HEK293 (cell line): Measurements from ENCODE around the gene CSN2.

ENCODE experiments used
- CTCF ChIA-PET: fragments of 350-600 bp; formaldehyde crosslinking; extraction: SDS; loops from one replicate; lab custom pipeline; 2021; ENCODE audit warnings: antibody characterized with exemption; lab: Yijun Ruan, JAX
- POLR2A ChIA-PET: fragments of 300-600 bp; formaldehyde crosslinking; extraction: SDS; loops from one replicate; lab custom pipeline; 2020; ENCODE audit warnings: antibody characterized with exemption, inconsistent platforms; lab: Yijun Ruan, JAX
- H3K27ac ChIP-seq: fragments of 200-500 bp; sonication (Bioruptor generic); 2 replicates; pipeline ENCODE4 v1.5.1; 2014; ENCODE audit warnings: low read depth, low read length, control low read depth, inconsistent platforms; ENCODE audit errors: extremely low read depth
- H3K36me3 ChIP-seq, 2 experiments: fragments of 200-500 bp in 1 of 2; sonication (Bioruptor generic) in 1 of 2; 1 replicate in 1 of 2; 2 replicates in 1 of 2; pipeline ENCODE4 v1.5.1; 2014 to 2017; ENCODE audit warnings: inconsistent platforms in 2 of 2, low read length in 2 of 2; ENCODE audit not compliant: control insufficient read depth in 2 of 2, insufficient read depth in 1 of 2
- H3K4me1 ChIP-seq: fragments of 200-500 bp; sonication (Bioruptor generic); 2 replicates; pipeline ENCODE4 v1.5.1; 2014; ENCODE audit warnings: mild to moderate bottlenecking, low read length, inconsistent platforms; ENCODE audit not compliant: control insufficient read depth, insufficient read depth
- H3K4me3 ChIP-seq: 2 replicates; pipeline ENCODE4 v1.5.1; 2011; ENCODE audit warnings: low read depth, mild to moderate bottlenecking, control low read depth, low read length, moderate library complexity
- H3K9me3 ChIP-seq: fragments of 200-500 bp; sonication (Bioruptor generic); 2 replicates; pipeline ENCODE4 v1.5.1; 2014; ENCODE audit warnings: low read depth, low read length, inconsistent platforms; ENCODE audit not compliant: control insufficient read depth, insufficient read depth
- IKZF3 ChIP-seq: fragments of 450-650 bp; IDR thresholded peaks from 2 replicates; pipeline ENCODE4 v1.5.0; 2018; ENCODE audit warnings: missing biosample characterization, mild to moderate bottlenecking, missing genetic modification characterization, moderate library complexity
- KLF9 ChIP-seq: fragments of 450-650 bp; formaldehyde crosslinking; IDR thresholded peaks from 2 replicates; pipeline ENCODE4 v1.5.1; 2016; ENCODE audit warnings: missing biosample characterization, missing genetic modification characterization, low read depth
- MZF1 ChIP-seq: fragments of 450-650 bp; formaldehyde crosslinking; IDR thresholded peaks from 2 replicates; pipeline ENCODE4 v1.5.1; 2017; ENCODE audit warnings: missing biosample characterization, missing genetic modification characterization, borderline replicate concordance
- ZBTB48 ChIP-seq: fragments of 450-650 bp; formaldehyde crosslinking; IDR thresholded peaks from 2 replicates; pipeline ENCODE4 v1.5.1; 2016; ENCODE audit warnings: missing biosample characterization, missing genetic modification characterization
- ZNF157 ChIP-seq: fragments of 450-650 bp; formaldehyde crosslinking; IDR thresholded peaks from 2 replicates; pipeline ENCODE4 v1.5.1; 2016; ENCODE audit warnings: missing biosample characterization, missing genetic modification characterization
- ZNF169 ChIP-seq: fragments of 450-650 bp; formaldehyde crosslinking; IDR thresholded peaks from 2 replicates; pipeline ENCODE4 v1.5.1; 2016; ENCODE audit warnings: missing biosample characterization, missing genetic modification characterization
- ZNF184 ChIP-seq: fragments of 450-650 bp; IDR thresholded peaks from 2 replicates; pipeline ENCODE4 v1.5.1; 2018; ENCODE audit warnings: missing biosample characterization, mild to moderate bottlenecking, missing genetic modification characterization
- ZNF37A ChIP-seq: fragments of 450-650 bp; IDR thresholded peaks from 2 replicates; pipeline ENCODE4 v1.5.1; 2018; ENCODE audit warnings: missing biosample characterization, missing genetic modification characterization
- ZNF501 ChIP-seq: fragments of 450-650 bp; formaldehyde crosslinking; IDR thresholded peaks from 2 replicates; pipeline ENCODE4 v1.5.1; 2016; ENCODE audit warnings: missing biosample characterization, missing genetic modification characterization
- ZNF530 ChIP-seq: fragments of 450-650 bp; formaldehyde crosslinking; IDR thresholded peaks from 2 replicates; pipeline ENCODE4 v1.5.1; 2016; ENCODE audit warnings: low read depth, missing biosample characterization, missing genetic modification characterization
- ZNF585B ChIP-seq: fragments of 450-650 bp; formaldehyde crosslinking; IDR thresholded peaks from 2 replicates; pipeline ENCODE4 v1.5.1; 2016; ENCODE audit warnings: missing biosample characterization, missing genetic modification characterization
- ZNF610 ChIP-seq: fragments of 450-650 bp; formaldehyde crosslinking; IDR thresholded peaks from 2 replicates; pipeline ENCODE4 v1.5.1; 2016; ENCODE audit warnings: missing biosample characterization, missing genetic modification characterization, borderline replicate concordance
- ZNF624 ChIP-seq: fragments of 450-650 bp; formaldehyde crosslinking; IDR thresholded peaks from 2 replicates; pipeline ENCODE4 v1.5.1; 2017; ENCODE audit warnings: missing biosample characterization, missing genetic modification characterization
- ZNF658 ChIP-seq: fragments of 450-650 bp; formaldehyde crosslinking; IDR thresholded peaks from 2 replicates; pipeline ENCODE4; 2016; ENCODE audit warnings: missing biosample characterization, missing genetic modification characterization
- ZNF664 ChIP-seq: fragments of 450-650 bp; formaldehyde crosslinking; IDR thresholded peaks from 2 replicates; pipeline ENCODE4 v1.5.1; 2016; ENCODE audit warnings: missing biosample characterization, missing genetic modification characterization
- ZNF747 ChIP-seq: fragments of 450-650 bp; formaldehyde crosslinking; IDR thresholded peaks from 2 replicates; pipeline ENCODE4 v1.5.1; 2016; ENCODE audit warnings: missing biosample characterization, missing genetic modification characterization
- TF ChIP-seq, protein P1 (sequence below): fragments of 450-650 bp; formaldehyde crosslinking; IDR thresholded peaks from 2 replicates; pipeline ENCODE4 v1.5.1; 2016; ENCODE audit warnings: missing biosample characterization, missing genetic modification characterization
- TF ChIP-seq, protein P2 (sequence below): fragments of 450-650 bp; formaldehyde crosslinking; IDR thresholded peaks from 2 replicates; pipeline ENCODE4 v1.5.0; 2017; ENCODE audit warnings: missing biosample characterization, missing genetic modification characterization, borderline replicate concordance
- TF ChIP-seq, protein P3 (sequence below): fragments of 450-650 bp; formaldehyde crosslinking; IDR thresholded peaks from 2 replicates; pipeline ENCODE4 v1.5.1; 2016; ENCODE audit warnings: missing biosample characterization, missing genetic modification characterization
- TF ChIP-seq, protein P4 (sequence below): fragments of 450-650 bp; formaldehyde crosslinking; IDR thresholded peaks from 2 replicates; pipeline ENCODE4 v1.5.1; 2016; ENCODE audit warnings: missing biosample characterization, missing genetic modification characterization

CSN2 gene

DNA sequence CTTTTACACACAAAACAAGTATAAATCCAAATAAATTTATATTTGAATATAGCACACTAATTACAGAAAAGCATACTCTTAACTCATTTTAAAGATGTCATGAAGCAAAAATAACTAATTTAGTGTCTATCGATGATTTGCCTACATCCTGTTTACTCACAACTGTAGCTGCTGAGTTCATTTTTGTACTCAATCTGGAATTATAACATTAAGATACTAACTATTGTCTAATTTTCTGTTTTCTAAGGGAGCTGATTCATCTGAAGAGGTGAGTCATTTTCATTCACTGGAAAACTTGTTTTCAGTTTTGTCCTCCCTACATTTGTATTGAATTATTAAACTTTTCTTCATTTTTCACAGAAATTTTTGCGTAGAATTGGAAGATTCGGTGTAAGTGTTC lies 33.9 kb upstream of the CSN2 start (continued):
- TF ChIP-seq ZNF610 (no peak), ZNF184 (tag by site-specific recombination) (no peak)

DNA sequence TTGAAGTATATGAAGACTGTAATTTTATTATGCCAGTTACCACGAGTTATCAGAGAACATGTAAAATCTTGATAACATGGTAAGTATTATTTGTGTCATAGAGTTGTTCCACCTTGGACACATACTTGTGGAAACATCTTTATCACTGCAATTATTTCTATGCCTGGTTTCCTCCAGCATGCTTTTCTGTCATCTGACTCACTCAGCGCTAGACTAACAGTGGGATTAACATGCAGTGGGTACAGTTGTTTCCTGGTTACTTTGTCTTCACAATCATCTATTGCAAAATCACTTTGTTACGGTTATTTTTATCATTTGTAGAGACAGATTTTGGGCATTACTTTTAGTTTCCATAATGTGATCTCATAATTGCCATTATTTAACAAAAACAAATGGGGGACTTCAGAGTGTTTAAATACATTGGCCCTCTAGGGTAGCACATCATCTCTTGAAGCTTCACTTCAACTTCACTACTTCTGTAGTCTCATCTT lies 30.0 kb upstream of the CSN2 start, which contains the start of gene STATH:
STATH (plus strand) TSS at position 441 of the 491 bp plus-strand sequence. CDS start 2,472 bp downstream, outside the sequence.
- CTCF ChIA-PET: no interaction called here
- Histone ChIP-seq H3K27ac (no peak within 1 kb of the TSS), H3K9me3 (no peaks in the 10 kb centered on the region), H3K36me3 (no peaks in the 10 kb centered on the region), H3K4me3 (no peak within 1 kb of the TSS), H3K4me1 (no peaks in the 10 kb centered on the region)
- TF ChIP-seq ZNF169 (tag by site-specific recombination) (no peak), ZNF664 (tag by site-specific recombination) (no peak), ZNF585B (tag by site-specific recombination) (no peak), ZNF157 (no peak), ZNF747 (tag by site-specific recombination) (no peak), IKZF3 (tag by site-specific recombination) (no peak), KLF9 (tag by site-specific recombination) (no peak), MZF1 (no peak), ZNF658 (no peak), ZNF501 (tag by site-specific recombination) (no peak), ZNF530 (tag by site-specific recombination) (no peak), ZNF624 (tag by site-specific recombination) (no peak), ZNF37A (no peak), ZBTB48 (tag by site-specific recombination) (no peak)
- TF ChIP-seq, protein P1, sequence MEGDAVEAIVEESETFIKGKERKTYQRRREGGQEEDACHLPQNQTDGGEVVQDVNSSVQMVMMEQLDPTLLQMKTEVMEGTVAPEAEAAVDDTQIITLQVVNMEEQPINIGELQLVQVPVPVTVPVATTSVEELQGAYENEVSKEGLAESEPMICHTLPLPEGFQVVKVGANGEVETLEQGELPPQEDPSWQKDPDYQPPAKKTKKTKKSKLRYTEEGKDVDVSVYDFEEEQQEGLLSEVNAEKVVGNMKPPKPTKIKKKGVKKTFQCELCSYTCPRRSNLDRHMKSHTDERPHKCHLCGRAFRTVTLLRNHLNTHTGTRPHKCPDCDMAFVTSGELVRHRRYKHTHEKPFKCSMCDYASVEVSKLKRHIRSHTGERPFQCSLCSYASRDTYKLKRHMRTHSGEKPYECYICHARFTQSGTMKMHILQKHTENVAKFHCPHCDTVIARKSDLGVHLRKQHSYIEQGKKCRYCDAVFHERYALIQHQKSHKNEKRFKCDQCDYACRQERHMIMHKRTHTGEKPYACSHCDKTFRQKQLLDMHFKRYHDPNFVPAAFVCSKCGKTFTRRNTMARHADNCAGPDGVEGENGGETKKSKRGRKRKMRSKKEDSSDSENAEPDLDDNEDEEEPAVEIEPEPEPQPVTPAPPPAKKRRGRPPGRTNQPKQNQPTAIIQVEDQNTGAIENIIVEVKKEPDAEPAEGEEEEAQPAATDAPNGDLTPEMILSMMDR (tag by site-specific recombination): no peak
- TF ChIP-seq, protein P2, sequence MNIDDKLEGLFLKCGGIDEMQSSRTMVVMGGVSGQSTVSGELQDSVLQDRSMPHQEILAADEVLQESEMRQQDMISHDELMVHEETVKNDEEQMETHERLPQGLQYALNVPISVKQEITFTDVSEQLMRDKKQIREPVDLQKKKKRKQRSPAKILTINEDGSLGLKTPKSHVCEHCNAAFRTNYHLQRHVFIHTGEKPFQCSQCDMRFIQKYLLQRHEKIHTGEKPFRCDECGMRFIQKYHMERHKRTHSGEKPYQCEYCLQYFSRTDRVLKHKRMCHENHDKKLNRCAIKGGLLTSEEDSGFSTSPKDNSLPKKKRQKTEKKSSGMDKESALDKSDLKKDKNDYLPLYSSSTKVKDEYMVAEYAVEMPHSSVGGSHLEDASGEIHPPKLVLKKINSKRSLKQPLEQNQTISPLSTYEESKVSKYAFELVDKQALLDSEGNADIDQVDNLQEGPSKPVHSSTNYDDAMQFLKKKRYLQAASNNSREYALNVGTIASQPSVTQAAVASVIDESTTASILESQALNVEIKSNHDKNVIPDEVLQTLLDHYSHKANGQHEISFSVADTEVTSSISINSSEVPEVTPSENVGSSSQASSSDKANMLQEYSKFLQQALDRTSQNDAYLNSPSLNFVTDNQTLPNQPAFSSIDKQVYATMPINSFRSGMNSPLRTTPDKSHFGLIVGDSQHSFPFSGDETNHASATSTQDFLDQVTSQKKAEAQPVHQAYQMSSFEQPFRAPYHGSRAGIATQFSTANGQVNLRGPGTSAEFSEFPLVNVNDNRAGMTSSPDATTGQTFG: no peak
- TF ChIP-seq, protein P3, sequence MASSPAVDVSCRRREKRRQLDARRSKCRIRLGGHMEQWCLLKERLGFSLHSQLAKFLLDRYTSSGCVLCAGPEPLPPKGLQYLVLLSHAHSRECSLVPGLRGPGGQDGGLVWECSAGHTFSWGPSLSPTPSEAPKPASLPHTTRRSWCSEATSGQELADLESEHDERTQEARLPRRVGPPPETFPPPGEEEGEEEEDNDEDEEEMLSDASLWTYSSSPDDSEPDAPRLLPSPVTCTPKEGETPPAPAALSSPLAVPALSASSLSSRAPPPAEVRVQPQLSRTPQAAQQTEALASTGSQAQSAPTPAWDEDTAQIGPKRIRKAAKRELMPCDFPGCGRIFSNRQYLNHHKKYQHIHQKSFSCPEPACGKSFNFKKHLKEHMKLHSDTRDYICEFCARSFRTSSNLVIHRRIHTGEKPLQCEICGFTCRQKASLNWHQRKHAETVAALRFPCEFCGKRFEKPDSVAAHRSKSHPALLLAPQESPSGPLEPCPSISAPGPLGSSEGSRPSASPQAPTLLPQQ (tag by site-specific recombination): no peak
- TF ChIP-seq, protein P4, sequence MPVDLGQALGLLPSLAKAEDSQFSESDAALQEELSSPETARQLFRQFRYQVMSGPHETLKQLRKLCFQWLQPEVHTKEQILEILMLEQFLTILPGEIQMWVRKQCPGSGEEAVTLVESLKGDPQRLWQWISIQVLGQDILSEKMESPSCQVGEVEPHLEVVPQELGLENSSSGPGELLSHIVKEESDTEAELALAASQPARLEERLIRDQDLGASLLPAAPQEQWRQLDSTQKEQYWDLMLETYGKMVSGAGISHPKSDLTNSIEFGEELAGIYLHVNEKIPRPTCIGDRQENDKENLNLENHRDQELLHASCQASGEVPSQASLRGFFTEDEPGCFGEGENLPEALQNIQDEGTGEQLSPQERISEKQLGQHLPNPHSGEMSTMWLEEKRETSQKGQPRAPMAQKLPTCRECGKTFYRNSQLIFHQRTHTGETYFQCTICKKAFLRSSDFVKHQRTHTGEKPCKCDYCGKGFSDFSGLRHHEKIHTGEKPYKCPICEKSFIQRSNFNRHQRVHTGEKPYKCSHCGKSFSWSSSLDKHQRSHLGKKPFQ (tag by site-specific recombination): no peak
- POLR2A ChIA-PET: no interaction called here
